Ureter (tissue), 1 donor: ENCODE results near the gene DNAJA2. TPM values are rescaled to one million over a fixed set of nuclear protein-coding genes. Genes with fewer than 3 reads are reported as not detected.
"Not testable (repeated sequence)": the region's sequence is repeated elsewhere in the genome, so short reads cannot be mapped to it uniquely, and the experiment has no call there.

ENCODE experiments used
- DNase-seq: peaks from one replicate; pipeline ENCODE4 v3.0.0-alpha.2; 2020; ENCODE audit warnings: low spot score
- total RNA-seq: library from RNA; stranded (reverse); gene quantifications from one replicate; pipeline ENCODE4 v1.2.4, GENCODE V29; 2023
- donor health status: DM: yes; HTN: yes; CAD: no.

DNAJA2 gene
- 51.5 TPM for total RNA-seq

GRCh38 chr16:46973207-46973995 lies at the start of gene DNAJA2:
DNAJA2 (minus strand) TSS chr16:46973674; CDS start chr16:46973572, 102 bp downstream.
- peak; percentile 95 for DNase-seq

- DNase-seq, result no peak
Observed at GRCh38 chr16:47019568-47019967, 46.1 kb upstream of the DNAJA2 start.

- peak; percentile 54 for DNase-seq
Observed at GRCh38 chr16:47018223-47018891, 44.9 kb upstream of the DNAJA2 start.

- no peak for DNase-seq
Observed at GRCh38 chr16:47017636-47018035, 44.2 kb upstream of the DNAJA2 start.

- no peak for DNase-seq
Observed at GRCh38 chr16:47016700-47017133, 43.2 kb upstream of the DNAJA2 start.

GRCh38 chr16:47013910-47014309 lies 40.4 kb upstream of the DNAJA2 start:
- no peak for DNase-seq

GRCh38 chr16:47013172-47013571 lies 39.7 kb upstream of the DNAJA2 start:
- DNase-seq, result no peak

GRCh38 chr16:47010812-47011211 lies 37.3 kb upstream of the DNAJA2 start:
- DNase-seq, result not testable (repeated sequence)

- DNase-seq, result no peak
Observed at GRCh38 chr16:47008612-47009011, 35.1 kb upstream of the DNAJA2 start.

GRCh38 chr16:47008174-47008573 lies 34.7 kb upstream of the DNAJA2 start:
- DNase-seq, result no peak

GRCh38 chr16:47004652-47005051 lies 31.2 kb upstream of the DNAJA2 start:
- DNase-seq, result no peak

GRCh38 chr16:47000066-47000465 lies 26.6 kb upstream of the DNAJA2 start:
- DNase-seq, result not testable (repeated sequence)

- DNase-seq, result no peak
Observed at GRCh38 chr16:46997844-46998243, 24.4 kb upstream of the DNAJA2 start.

- DNase-seq, result no peak
Observed at GRCh38 chr16:46996952-46997458, 23.5 kb upstream of the DNAJA2 start.

- DNase-seq, result no peak
Observed at GRCh38 chr16:46996391-46996790, 22.9 kb upstream of the DNAJA2 start.

GRCh38 chr16:46991729-46992704 lies 18.5 kb upstream of the DNAJA2 start:
- no peak for DNase-seq

GRCh38 chr16:46986896-46987295 lies 13.4 kb upstream of the DNAJA2 start:
- no peak for DNase-seq

- no peak for DNase-seq
Observed at GRCh38 chr16:46986438-46986837, 13.0 kb upstream of the DNAJA2 start.

GRCh38 chr16:46982335-46982734 lies 8.9 kb upstream of the DNAJA2 start:
- no peak for DNase-seq

GRCh38 chr16:46980926-46981325 lies 7.5 kb upstream of the DNAJA2 start:
- DNase-seq, result no peak

- DNase-seq, result no peak
Observed at GRCh38 chr16:46976550-46976949, 3.1 kb upstream of the DNAJA2 start.
